GM12878 (cell line): ENCODE data around the gene TUSC7. TPM values are rescaled to one million over a fixed set of nuclear protein-coding genes. Genes with fewer than 3 reads are reported as not detected.

ENCODE experiments used
- ATAC-seq: fragments of 200-7000 bp; cut with Tn5 transposase; 3 replicates; pipeline ENCODE4 v1.9.1; 2020; ENCODE audit warnings: mild to moderate bottlenecking, moderate library complexity
- BruUV-seq: library from RNA; stranded (reverse); fragments of 400-500 nt; replicated peaks from 2 replicates; lab custom pipeline; 2021; lab: Mats Ljungman, UMichigan
- CTCF ChIA-PET: fragments of 300-600 bp; sonication (Branson Sonifier 250); formaldehyde crosslinking; extraction: SDS; loops from one replicate; lab custom pipeline; 2021; ENCODE audit warnings: inconsistent platforms; lab: Yijun Ruan, JAX
- POLR2A ChIA-PET: fragments of 350-600 bp; formaldehyde crosslinking; extraction: SDS; loops from one replicate; lab custom pipeline; 2021; ENCODE audit warnings: inconsistent platforms; lab: Charles Lee
- RAD21 ChIA-PET: fragments of 300-600 bp; sonication (Branson Sonifier 250); formaldehyde crosslinking; loops from one replicate; lab custom pipeline; 2023; ENCODE audit warnings: antibody characterized with exemption; ENCODE audit not compliant: unreplicated experiment; lab: Charles Lee
- SMC1A ChIA-PET: fragments of 300-600 bp; sonication (Branson Sonifier 250); formaldehyde crosslinking; loops from one replicate; lab custom pipeline; 2023; ENCODE audit not compliant: unreplicated experiment, uncharacterized antibody; lab: Charles Lee
- DNase-seq: peaks from one replicate; pipeline ENCODE4 v3.0.0-alpha.2; 2011; ENCODE audit warnings: low read depth, low spot score
- FAIRE-seq: peaks from 3 replicates; lab custom pipeline; 2011; peaks lifted over from hg19 to GRCh38; lab: Jason Lieb, UNC
- H2AFZ ChIP-seq: 2 replicates; pipeline ENCODE4 v1.6.0; 2011; ENCODE audit warnings: low read depth, low read length, control low read depth; ENCODE audit not compliant: control insufficient read depth
- H3K27ac ChIP-seq: 2 replicates; pipeline ENCODE4 v1.5.1; 2011; ENCODE audit warnings: control low read depth; ENCODE audit not compliant: control insufficient read depth, insufficient read depth
- H3K27me3 ChIP-seq, 2 experiments: replicated peaks in 1 of 2; 2 replicates each; pipeline versions ENCODE4 v1.6.0 to v1.6.1; 2011; ENCODE audit warnings: low read length in 1 of 2; ENCODE audit not compliant: control insufficient read depth in 2 of 2, insufficient read depth in 2 of 2
- H3K36me3 ChIP-seq, 2 experiments: 2 replicates each; pipeline ENCODE4 v1.5.1; 2011; ENCODE audit warnings: low read length in 1 of 2; ENCODE audit not compliant: control insufficient read depth in 2 of 2, insufficient read depth in 2 of 2
- H3K4me1 ChIP-seq: 2 replicates; pipeline ENCODE4 v1.6.1; 2011; ENCODE audit warnings: mild to moderate bottlenecking, low read length, moderate library complexity, mixed read lengths; ENCODE audit not compliant: control insufficient read depth, insufficient read depth
- H3K4me2 ChIP-seq: 2 replicates; pipeline ENCODE4 v1.6.0; 2011; ENCODE audit warnings: control low read depth; ENCODE audit not compliant: control insufficient read depth, insufficient read depth
- H3K4me3 ChIP-seq: fragments of 200-600 bp; sonication (generic); 2 replicates; pipeline ENCODE4 v1.5.1; 2016
- H3K79me2 ChIP-seq: 2 replicates; pipeline ENCODE4 v1.6.0; 2011; ENCODE audit warnings: low read length; ENCODE audit not compliant: control insufficient read depth, insufficient read depth
- H3K9ac ChIP-seq: 2 replicates; pipeline ENCODE4 v1.8.0; 2011; ENCODE audit warnings: low read length, control low read depth, mixed read lengths; ENCODE audit not compliant: control insufficient read depth, insufficient read depth
- H3K9me3 ChIP-seq: replicated peaks from 3 replicates; pipeline ENCODE4 v1.5.1; 2011; ENCODE audit warnings: mild to moderate bottlenecking, low read length; ENCODE audit not compliant: control insufficient read depth, insufficient read depth
- H4K20me1 ChIP-seq: 2 replicates; pipeline ENCODE4 v1.6.0; 2011; ENCODE audit not compliant: control insufficient read depth, insufficient read depth
- ATF2 ChIP-seq: IDR thresholded peaks from 2 replicates; pipeline ENCODE4 v1.6.1; 2012; ENCODE audit warnings: low read length, inconsistent platforms
- IRF3 ChIP-seq: fragments of 450-650 bp; IDR thresholded peaks from 2 replicates; pipeline ENCODE4 v1.6.1; 2014; ENCODE audit warnings: mild to moderate bottlenecking
- IRF4 ChIP-seq: IDR thresholded peaks from 2 replicates; pipeline ENCODE4 v1.6.1; 2011; ENCODE audit warnings: low read depth, low read length
- MEF2B ChIP-seq: fragments of 450-650 bp; IDR thresholded peaks from 2 replicates; pipeline ENCODE4 v1.6.1; 2018; ENCODE audit warnings: mild to moderate bottlenecking, moderate library complexity; ENCODE audit not compliant: partially characterized antibody, poor library complexity, severe bottlenecking
- NR2F1 ChIP-seq: fragments of 450-650 bp; conservative IDR thresholded peaks from 2 replicates; pipeline ENCODE4 v1.6.1; 2017; ENCODE audit warnings: mild to moderate bottlenecking
- RBBP5 ChIP-seq: fragments of 200-600 bp; sonication (generic); conservative IDR thresholded peaks from 2 replicates; pipeline ENCODE4 v1.6.1; 2016
- RUNX3 ChIP-seq: IDR thresholded peaks from 2 replicates; pipeline ENCODE4 v1.6.1; 2012; ENCODE audit warnings: low read length, inconsistent platforms
- SKIL ChIP-seq: fragments of 450-650 bp; IDR thresholded peaks from 2 replicates; pipeline ENCODE4 v1.6.1; 2017; ENCODE audit warnings: mild to moderate bottlenecking, low read depth, inconsistent platforms; ENCODE audit not compliant: poor library complexity, severe bottlenecking
- SP1 ChIP-seq: IDR thresholded peaks from one replicate; pipeline ENCODE4 v1.6.1; 2011; ENCODE audit warnings: low read depth, low read length
- SRF ChIP-seq, 2 experiments: IDR thresholded peaks; 2 replicates each; pipeline ENCODE4 v1.6.1; 2011; ENCODE audit warnings: low read depth in 2 of 2, low read length in 2 of 2, mild to moderate bottlenecking in 1 of 2, moderate library complexity in 1 of 2
- SUZ12 ChIP-seq: fragments of 200-600 bp; sonication (generic); IDR thresholded peaks from one replicate; pipeline ENCODE4 v1.6.1; 2018; ENCODE audit warnings: antibody characterized with exemption, mild to moderate bottlenecking; ENCODE audit not compliant: unreplicated experiment
- WRNIP1 ChIP-seq: IDR thresholded peaks from 2 replicates; pipeline ENCODE4 v1.6.1; 2011; ENCODE audit warnings: low read depth, low read length, improper control_type of control experiment, borderline replicate concordance
- WGBS: methylation state at CpG from one replicate; pipeline ENCODE4 v1.1.6; 2016; ENCODE audit warnings: low lambda C conversion rate; ENCODE audit not compliant: insufficient replicate concordance, insufficient coverage; ENCODE audit errors: missing lambda C conversion rate; 5-methylcytosine and 5-hydroxymethylcytosine counted together
- in situ Hi-C: fragments of 300-500 bp; cut with MboI; formaldehyde crosslinking; loops from 9 replicates; pipeline ENCODE4 v1.14.3; 2018; ENCODE audit warnings: mixed read lengths
- intact Hi-C: fragments of 100-400 bp; cut with micrococcal nuclease; formaldehyde crosslinking; loops from one replicate; pipeline ENCODE4 v1.14.2; 2022; ENCODE audit not compliant: unreplicated experiment
- polyA plus RNA-seq, 11 experiments: library from polyadenylated mRNA; depleted of rRNA in 4 of 11; unstranded in 6 of 11; stranded (reverse) in 5 of 11; fragments of >200 nt; fragmentation: Nextera tagmentation in 4 of 11; fragmentation: Illumina TruSeq in 1 of 11; extraction: Ambion mirVana in 4 of 11; extraction: Trizol in 1 of 11; gene quantifications; 1 replicate in 1 of 11; 2 replicates in 10 of 11; pipeline versions ENCODE4 v1.2.1 to v1.2.3, GENCODE V29; 2011 to 2016; ENCODE audit warnings: inconsistent platforms in 2 of 11, missing spikeins in 2 of 11, low read depth in 1 of 11
- total RNA-seq, 4 experiments: library from RNA; depleted of rRNA in 3 of 4; stranded (reverse); fragments of >200 nt in 3 of 4; fragmentation: Illumina TruSeq in 1 of 4; extraction: Trizol in 1 of 4; gene quantifications; 2 replicates each; pipeline versions ENCODE4 v1.2.1 to v1.2.3, GENCODE V29; 2013 to 2021
- TF ChIP-seq, protein P1 (sequence below): fragments of 450-650 bp; IDR thresholded peaks from 2 replicates; pipeline ENCODE4 v1.6.1; 2017; ENCODE audit warnings: antibody characterized with exemption, mild to moderate bottlenecking, moderate library complexity

Gene TUSC7
- total and polyA plus RNA-seq, 10 of the 15 experiments (the other 5 are each of a cell fraction or from before 2014, with no cell fraction given), result not detected

GRCh38 chr3:116728454-116728853, 18.9 kb downstream of the TUSC7 start:
- H4K20me1 ChIP-seq, result no peaks in the 10 kb centered on the region
- in situ Hi-C loops (no loop called here), intact Hi-C loops (no loop called here)
- DNase-seq, result no peak
- ChIA-PET POLR2A (no interaction called here), RAD21 (no interaction called here), CTCF (interaction anchor here (1.0 kb wide), 1 partner anchor 29 kb away, joined by 3 read pairs; no protein-coding TSS in a partner anchor), SMC1A (no interaction called here)
- H3K27ac ChIP-seq, result no peak overlapping the region
- no peaks in the 10 kb centered on the region for H3K27me3 ChIP-seq
- no peak overlapping the region for H3K9ac ChIP-seq
- TF ChIP-seq IRF4 (no peak), IRF3 (no peak), SP1 (no peak), NR2F1 (no peak), SKIL (no peak), WRNIP1 (no peak), RBBP5 (no peak), MEF2B (no peak), SUZ12 (no peak), ATF2 (no peak), SRF (IDR thresholded peaks at IDR 0.05; ENCODE audit: low read depth in 2 of 2, low read length in 2 of 2) (no peak), RUNX3 (no peak)
- TF ChIP-seq, protein P1, sequence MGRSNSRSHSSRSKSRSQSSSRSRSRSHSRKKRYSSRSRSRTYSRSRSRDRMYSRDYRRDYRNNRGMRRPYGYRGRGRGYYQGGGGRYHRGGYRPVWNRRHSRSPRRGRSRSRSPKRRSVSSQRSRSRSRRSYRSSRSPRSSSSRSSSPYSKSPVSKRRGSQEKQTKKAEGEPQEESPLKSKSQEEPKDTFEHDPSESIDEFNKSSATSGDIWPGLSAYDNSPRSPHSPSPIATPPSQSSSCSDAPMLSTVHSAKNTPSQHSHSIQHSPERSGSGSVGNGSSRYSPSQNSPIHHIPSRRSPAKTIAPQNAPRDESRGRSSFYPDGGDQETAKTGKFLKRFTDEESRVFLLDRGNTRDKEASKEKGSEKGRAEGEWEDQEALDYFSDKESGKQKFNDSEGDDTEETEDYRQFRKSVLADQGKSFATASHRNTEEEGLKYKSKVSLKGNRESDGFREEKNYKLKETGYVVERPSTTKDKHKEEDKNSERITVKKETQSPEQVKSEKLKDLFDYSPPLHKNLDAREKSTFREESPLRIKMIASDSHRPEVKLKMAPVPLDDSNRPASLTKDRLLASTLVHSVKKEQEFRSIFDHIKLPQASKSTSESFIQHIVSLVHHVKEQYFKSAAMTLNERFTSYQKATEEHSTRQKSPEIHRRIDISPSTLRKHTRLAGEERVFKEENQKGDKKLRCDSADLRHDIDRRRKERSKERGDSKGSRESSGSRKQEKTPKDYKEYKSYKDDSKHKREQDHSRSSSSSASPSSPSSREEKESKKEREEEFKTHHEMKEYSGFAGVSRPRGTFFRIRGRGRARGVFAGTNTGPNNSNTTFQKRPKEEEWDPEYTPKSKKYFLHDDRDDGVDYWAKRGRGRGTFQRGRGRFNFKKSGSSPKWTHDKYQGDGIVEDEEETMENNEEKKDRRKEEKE, result no peak
- H3K4me1 ChIP-seq, result no peaks in the 10 kb centered on the region
- no peak overlapping the region for H3K4me2 ChIP-seq
- H3K36me3 ChIP-seq, result no peaks in the 10 kb centered on the region
- H3K9me3 ChIP-seq, result no peaks in the 10 kb centered on the region
- no peak for FAIRE-seq
- no peaks in the 10 kb centered on the region for H3K79me2 ChIP-seq
- H3K4me3 ChIP-seq, result no peak overlapping the region
- 0% methylated on average over 2 of the region's 2 CpGs for WGBS
- ATAC-seq, result no peak
- H2AFZ ChIP-seq, result no peak overlapping the region
- no TSS peak for BruUV-seq
